HG02884 (cell line): ENCODE data around the gene ANKRD29.
"Not testable (repeated sequence)": the region's sequence is repeated elsewhere in the genome, so short reads cannot be mapped to it uniquely, and the experiment has no call there.

Experiments
- ATAC-seq: cut with Tn5 transposase; IDR thresholded peaks from one replicate; pipeline ENCODE4 v1.9.1; 2021; ENCODE audit warnings: mild to moderate bottlenecking, moderate library complexity; ENCODE audit not compliant: unreplicated experiment

The ANKRD29 gene

DNA sequence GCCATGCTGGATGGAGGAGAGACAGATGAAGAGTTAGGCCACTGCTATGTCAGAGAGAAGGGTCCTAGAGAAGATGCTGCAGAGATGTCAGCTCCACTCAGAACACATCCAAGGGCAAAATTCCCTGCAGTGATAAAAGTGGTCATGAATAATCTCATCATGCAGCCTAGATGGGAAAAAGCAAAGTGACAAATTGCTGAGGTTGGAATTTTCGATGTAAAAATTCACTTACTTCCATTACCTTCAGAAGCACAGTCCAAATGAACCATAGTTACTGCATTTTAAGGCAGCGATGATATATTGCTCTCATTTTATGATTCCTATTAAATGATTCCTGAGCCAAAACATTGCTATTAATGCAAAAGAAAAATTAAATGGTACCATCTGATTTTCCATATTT is 16.4 kb downstream of the ANKRD29 start:
- no peak for ATAC-seq

DNA sequence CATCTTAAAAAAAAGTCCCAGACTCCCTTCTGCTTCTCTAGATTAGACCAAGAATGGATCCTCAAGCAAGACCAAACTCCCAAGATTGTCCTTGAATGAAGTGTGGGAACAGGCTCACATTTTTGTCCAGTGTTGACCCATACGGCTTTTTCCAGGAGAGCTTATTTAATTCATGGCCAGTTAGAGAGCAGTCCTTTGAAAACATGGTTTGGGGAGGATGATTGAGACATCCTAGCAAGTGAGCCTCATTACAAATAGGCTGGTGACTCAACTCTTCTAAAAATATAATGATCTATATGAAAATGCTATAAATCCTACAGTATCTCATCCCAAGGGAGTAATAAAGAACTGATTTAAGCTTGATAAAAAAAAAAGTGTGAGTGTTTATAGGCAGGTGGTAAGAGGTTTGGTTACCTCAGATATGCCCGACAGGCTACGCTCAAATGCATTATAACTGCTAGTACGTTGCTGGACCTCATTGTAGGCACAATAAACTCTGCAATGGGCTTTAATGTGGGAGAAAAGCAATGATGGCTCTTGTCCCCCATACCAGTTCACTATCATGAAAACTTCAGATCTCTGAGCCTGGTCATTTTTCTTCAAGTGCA is 17.0 kb downstream of the ANKRD29 start:
- no peak for ATAC-seq

DNA sequence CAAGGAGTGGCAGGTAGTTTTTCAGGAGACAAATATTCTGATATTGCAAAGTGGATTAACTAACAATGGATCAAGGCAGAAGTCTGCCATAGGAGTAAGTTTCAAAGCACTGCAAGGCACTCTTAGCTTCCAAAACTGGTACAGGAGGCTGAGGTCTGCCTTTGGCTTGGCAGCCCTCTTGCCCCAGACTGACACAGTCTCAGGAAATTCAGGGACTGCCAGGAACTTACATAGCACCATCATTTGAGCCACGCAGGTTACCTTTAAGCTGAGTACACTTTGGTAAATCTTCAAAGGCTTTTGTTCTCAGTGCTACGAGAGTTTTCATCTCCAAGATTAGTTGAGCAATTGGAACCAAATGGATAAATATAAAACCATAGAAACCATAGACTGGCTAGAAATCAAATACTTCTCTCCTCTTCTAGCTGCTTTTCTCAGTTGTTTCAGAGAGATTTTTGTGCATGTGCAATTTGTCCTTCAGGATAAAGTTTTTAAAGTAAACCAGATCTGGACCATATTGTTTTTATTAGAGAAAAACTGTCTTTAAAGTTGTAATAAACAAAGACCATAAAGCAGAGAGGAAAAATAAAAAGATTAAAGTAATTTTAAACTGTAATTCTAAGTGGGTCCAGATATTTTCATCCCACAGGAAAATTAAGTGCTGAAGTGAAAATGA is 18.8 kb downstream of the ANKRD29 start:
- no peak for ATAC-seq

DNA sequence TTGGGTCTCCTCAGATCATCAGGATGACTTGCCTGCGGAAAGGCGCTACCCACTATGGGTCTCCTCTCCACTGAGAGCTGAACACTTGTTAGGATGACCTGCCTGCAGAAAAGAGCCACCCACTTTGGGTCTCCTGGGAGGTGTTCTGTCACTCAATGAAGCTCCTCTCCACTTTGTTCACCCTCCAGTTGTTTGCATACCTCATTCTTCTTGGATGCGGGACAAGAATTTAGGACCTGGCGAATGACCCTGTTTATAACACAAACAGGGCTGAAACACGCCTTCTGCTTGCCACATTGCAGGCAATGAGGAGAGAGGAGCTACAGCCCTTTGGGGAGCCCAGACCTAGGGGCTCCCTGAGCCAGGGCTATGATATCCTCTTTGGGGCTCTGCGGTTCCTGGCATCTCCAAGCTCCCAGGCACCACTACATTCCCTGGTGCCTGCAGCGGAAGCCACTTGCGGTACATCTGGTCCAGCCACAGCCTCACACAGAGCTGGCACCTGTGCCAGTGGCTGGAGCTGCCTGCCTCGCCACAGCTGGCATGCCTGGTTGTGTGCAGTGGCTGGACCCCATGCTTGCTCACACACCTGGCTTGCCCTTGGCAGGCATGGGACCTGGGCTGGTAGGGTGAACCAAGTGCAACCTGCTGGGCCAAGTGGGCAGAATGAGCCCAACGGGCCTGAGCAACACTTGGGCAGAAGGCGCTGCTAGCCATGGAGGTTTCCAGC is 20.6 kb downstream of the ANKRD29 start:
- no peak for ATAC-seq

DNA sequence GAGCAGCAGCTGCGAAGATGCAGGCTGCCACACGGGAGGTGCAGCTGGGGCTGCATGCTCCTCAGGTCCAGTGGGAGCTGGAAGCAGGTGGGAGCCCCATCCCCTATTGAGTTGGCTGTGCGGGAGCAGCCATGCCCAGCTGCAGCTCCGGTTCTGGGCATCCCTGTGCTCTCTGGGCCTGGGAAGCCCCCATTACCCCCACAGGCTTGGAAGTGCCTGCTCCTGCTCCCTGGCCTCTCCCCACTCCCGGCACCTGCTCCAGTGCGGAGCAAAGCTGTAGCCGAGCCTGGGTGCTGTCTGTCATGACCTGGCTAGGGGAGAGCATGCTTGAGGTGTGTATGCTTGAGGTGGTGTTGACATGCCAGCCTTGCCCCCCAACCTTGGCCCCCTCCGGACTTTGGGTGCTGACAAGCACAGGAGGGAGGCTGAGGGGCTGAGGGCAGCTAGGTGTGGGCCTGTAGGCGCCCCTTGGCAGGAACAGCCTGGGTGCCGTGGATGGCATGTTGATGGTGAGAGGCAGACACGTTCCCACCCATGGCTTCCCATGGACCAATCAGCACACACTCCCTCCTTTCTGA is 21.5 kb downstream of the ANKRD29 start:
- no peak for ATAC-seq

DNA sequence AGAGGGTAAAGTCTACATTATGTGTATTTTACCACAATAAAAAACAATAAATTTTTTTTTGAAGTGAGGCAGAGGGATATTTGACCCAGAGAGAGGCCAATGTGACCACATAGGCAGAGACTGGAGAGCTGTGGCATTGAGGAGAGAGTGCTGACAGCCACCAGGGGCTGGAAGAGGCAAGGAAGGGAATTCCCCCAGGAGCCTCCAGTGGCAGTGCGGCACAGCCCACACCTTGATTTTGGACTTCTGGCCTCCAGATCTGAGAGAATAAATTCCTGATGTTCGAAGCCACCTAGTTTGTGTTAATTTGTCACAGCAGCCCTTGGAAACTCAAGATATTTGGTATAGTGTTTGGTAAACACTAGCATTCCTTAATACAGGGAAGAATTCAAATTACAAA is 22.7 kb downstream of the ANKRD29 start:
- ATAC-seq, result no peak

DNA sequence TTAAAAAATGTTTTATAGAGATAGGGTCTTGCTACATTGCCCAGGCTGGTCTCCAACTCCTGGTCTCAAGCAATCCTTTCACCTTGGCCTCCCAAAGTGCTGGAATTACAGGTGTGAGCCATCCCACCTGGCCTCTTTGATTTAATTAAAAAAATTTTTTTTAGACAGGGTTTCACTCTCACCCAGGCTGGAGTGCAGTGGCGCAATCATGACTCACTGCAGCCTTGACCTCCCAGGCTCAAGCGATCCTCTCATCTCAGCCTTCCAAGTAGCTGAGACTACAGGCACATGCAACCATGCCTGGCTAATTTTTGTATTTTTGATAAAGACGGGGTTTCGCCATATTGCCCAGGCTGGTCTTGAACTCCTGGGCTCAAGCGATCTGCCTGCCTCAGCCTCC is 26.3 kb downstream of the ANKRD29 start:
- ATAC-seq, result not testable (repeated sequence)

DNA sequence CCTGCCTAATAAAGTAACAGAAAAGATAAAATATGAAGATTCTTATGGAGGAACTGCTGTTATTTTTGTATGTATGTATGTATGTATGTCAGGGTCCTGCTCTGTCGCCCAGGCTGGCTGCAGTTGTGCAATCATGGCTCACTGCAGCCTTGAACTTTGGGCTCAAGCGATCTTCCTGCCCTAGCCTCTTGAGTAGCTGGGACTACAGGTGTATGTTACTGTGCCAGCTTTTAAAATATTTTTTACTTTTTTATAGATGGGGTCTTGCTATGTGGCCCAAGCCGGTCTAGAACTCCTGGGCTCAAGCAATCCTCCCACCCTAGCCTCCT is 26.7 kb downstream of the ANKRD29 start:
- no peak for ATAC-seq

DNA sequence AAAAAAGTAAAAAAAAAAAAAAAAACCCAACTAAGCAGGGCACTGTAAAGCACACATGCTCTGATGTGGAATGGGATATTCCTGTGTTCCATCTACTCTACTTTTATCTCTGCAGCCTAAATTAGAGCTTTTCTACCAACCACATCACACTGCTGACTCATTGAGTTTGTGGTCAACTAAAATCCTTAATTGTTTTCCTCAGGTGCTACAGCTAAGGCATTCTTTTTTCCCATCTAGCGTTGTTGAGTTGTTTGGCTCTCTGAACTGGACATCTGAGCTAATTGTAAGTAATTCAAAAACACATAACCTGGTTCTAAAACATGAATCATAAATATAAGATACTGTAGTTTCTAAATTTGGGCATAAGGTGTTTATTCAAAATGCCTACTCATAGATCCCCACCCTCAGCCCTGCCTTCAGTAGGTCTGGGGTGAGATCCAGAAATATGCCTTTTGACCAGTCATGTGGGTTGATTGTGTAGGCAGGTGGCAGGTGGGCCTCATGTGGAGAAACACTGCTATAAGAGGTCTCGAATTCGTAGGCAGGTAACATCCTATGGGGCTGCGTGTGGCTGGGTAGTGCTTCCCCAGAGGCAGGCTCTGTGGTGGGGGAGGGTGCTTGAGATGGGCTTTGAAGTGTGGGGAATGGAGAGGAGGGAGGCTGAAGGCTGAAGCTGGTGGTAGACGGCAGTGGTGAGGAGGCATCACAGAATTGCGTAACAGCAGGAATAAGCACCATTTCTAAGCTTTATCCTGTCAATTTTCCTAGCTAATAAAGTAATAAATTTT is 27.2 kb downstream of the ANKRD29 start:
- ATAC-seq, result no peak

DNA sequence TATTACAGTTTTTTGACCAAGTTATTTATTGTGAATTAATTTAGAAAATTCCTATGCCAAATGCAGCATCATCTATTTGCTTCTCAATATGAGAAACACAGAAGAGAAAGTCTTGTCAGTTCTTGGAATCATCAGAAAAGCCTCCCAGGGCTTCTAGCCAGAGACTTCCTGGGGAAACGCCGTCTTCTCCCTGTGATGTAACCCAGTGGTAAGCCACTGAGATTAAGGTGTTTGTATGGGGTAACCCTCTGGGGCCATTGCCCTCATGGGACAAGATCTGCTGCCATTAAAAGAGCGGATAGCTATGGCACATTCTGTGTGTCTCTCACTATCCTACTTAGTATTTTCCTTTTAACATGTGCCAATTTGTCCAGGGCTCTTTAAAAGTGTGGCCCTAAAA is 28.0 kb downstream of the ANKRD29 start:
- no peak for ATAC-seq

DNA sequence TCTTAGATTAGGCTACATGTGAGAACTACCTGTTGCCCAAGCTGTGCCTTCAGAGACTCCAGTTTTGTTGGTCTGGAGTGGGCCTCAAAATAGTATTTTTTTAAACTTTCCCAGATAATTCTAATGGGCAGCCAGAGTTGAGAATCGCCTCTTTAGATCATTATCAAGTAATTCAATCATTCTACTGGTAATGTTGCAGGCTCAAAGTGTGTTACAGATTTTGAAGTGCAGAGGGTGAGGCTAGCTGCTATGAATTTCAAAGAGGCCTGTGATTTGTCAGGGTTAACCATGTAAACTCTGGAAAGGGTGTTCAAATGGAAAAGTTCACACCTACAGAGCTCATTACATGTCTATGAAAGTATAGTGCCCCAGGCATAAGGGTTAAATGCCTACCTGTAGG is 30.1 kb downstream of the ANKRD29 start:
- no peak for ATAC-seq

DNA sequence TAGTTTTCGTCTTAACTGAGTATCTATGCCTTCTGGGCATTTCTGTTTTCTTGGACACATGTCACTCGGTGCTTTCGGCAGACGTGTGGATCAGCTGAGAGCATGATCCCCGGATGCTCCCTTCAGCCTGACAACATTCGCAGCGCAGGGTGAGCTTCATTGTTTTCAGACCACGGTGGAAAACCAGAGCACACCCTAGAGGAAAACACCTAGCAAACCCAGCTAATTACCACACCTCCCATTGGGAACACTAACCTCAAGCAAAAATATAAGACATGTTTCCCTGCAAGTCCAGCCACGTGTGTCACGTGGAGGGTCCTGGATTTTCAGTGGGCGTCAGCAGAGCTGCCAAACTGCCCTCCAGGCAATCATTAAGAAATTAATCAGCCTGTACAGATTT is 31.0 kb downstream of the ANKRD29 start:
- no peak for ATAC-seq

DNA sequence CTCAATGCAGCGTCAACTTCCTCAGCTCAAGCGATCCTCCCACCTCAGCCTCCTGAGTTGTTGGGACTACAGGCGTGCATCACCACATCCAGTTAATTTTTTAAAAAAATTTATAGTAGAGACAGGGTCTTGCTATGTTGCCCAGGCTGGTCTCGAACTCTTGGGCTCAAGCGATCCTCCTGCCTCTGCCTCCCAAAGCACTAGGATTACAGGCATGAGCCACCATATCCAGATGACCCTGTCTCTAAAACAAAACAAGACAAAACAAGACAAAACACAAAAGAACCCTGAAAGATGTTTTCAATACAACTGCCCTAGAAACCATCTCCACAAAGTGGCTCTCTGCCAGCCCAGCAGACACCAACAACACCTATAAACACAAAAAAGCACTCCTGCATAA is 31.4 kb downstream of the ANKRD29 start:
- ATAC-seq, result no peak

DNA sequence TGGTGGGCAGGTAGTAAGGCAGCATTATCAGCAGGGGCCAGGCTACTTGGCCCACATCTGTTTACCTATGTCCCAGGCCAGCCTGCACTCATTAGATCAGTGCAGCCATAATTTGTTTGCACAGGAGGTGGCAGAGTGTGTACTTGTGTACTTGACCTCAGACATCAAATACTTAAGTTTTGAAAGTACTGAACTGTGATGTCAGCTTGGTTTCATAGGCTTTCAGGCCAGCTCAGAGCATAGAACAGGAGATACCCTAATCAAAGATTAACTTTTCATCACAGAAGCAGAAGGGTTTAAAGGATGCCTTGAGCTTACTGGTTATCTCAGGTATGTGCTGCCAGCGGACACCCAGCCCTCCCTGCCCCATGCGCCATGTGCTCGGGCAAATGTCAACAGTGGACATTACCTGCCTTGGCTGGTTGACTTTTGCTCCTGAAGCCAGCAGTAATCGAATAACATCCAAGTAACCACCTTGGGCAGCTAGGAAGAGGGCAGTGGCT is 33.2 kb downstream of the ANKRD29 start:
- no peak for ATAC-seq

DNA sequence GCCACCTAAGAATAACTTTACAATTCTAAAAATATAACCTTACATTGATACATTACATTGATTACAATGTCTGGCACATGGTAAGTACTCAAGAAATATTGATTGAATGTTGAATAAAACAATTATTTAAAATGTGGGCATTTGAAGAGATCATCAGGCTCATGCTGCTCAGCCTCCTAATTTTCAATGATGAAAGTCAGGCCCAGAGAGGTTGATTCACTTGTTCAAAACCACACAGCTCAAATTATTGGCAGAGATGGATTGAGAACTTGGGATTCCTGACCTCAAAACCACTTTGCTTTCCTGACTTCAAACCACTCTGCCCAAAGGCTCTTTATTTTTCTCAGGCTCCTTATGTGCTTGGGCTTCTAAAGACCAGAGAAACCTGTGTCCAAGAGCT is 34.7 kb downstream of the ANKRD29 start:
- no peak for ATAC-seq

DNA sequence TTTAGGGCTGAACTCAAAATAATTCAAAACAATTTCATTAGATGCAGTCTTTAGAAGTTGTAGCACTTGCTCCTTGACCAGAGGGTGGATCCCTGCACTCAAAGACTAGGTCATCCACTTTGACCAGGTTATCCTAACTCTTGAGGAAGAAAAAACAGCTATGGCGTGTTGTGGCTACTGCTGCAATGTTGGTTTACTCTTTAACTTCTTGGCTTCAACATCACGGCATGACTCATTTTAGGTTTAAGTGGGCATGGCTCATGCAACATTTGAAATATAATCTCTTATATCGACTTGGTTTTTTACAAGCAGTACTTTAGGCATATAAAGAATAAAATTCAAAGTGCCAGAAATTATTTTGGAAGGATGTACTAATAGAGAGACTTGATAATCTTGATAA is 35.4 kb downstream of the ANKRD29 start:
- ATAC-seq, result no peak

DNA sequence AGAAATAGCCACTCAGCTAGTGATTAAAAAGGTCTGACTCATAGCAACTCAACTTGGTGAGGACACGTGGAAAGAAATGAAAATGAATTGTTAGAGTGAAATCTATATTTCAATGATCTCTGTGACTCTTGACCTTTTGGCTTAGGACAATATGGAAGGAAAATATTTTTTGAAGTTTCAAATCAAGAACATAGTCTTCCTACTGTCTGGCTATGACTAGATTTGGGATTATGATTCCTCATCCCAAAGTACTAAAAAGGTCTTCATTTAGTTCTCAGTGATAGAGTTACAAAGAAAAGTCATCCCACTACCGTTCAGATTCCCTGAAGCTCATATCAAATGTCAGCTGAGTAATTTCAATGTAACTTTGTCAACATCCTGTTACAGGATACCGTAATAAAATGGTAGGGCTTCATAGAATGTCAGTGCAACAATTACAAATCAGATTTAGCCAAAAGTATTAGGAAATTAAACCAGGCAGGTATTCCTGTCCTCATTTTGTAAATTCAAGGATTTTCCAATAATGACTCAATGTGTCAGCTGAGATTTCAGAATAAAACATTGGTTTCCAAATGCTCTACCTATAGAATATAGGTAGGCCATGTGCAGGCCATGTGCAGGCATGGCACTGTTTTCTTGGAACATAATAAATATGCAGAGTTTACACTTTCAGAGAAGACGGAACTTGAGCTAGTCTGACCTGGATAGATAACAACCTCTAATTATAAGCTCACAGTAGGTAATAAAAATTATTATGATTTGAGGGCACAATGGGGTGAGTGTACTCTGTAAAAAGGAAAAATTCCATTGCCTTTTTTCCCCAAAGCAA is 36.0 kb downstream of the ANKRD29 start:
- no peak for ATAC-seq

DNA sequence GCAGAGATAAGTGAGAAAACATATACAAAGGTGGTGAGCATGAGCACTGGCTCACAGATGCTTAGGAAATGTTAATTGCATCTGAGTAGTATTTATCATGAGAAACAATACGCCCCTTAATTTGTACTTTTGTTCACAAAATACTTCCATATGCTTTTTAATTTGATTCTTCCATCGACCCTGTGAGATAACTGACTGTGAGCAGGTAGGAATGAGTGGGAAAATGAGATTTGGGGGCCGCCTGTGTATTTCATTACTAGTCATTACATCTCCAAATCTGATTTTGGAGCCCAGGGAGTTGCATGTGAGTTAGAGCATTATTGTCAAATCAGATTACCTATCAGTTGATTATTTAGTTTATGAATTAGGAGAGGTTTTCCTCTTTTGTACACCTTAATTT is 39.7 kb downstream of the ANKRD29 start:
- no peak for ATAC-seq

DNA sequence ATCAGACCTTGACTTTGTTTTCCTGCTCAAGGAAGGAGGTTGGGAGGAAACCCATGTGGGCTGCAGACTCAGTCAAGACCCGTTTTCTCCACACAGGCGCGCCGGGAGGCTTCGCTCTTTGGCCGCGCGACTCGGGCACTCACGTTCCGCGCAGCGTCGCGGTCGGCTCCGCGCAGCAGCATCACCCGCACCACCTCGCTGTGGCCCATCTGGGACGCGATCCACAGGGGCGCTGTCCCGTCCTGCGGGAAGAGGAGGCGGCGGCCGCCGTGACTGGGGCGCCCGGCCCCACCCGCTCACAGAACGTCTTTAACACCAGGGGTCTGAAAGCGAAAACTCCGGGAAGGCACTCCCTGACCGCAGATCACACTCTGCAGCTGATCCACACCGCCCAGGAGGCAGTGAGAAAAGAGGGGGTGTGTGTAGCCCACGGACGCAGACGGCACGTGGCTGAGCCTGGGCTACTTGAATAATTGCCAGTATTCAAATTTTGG is 43.3 kb downstream of the ANKRD29 start:
- ATAC-seq, result no peak

DNA sequence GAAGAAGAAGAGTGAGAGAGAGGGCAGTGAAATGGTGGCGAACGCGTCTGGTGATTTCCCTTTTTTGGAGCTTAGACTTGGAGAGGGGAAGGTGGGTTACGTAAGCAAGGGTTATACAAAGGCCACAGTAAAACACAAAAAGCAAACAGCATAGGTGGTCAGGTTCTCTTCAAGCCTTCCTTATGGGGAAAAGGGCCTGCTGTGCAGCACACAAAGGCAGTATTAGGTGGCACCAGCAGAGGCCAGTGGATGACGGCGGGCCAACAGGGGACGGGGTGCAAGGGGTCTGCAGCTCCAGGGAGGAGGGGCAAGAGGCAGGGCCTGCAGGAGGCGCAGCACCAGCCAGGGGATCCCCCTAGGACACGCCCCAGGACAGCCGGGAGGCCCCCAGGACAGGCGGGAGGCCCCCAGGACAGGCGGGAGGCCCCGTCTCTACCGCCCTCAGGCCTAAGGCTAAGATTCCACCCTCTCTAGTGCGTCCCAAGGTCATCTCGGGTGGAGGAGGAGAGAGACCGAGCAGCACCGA is 43.8 kb downstream of the ANKRD29 start:
- no peak for ATAC-seq
